Head of caudate nucleus (tissue), 42 donors: ENCODE measurements around the gene CFAP141.

Source experiments
- DNase-seq, 42 donors: peaks; one replicate each; pipeline versions ENCODE4 v3.0.0 to v3.0.0-alpha.2; 2020 to 2021; ENCODE audit warnings: mixed read lengths in 7 of 42
- intact Hi-C: fragments of 100-400 bp; cut with DNase I; formaldehyde crosslinking; loops from one replicate; pipeline ENCODE4 v1.15.0; 2022

CFAP141 gene

DNA sequence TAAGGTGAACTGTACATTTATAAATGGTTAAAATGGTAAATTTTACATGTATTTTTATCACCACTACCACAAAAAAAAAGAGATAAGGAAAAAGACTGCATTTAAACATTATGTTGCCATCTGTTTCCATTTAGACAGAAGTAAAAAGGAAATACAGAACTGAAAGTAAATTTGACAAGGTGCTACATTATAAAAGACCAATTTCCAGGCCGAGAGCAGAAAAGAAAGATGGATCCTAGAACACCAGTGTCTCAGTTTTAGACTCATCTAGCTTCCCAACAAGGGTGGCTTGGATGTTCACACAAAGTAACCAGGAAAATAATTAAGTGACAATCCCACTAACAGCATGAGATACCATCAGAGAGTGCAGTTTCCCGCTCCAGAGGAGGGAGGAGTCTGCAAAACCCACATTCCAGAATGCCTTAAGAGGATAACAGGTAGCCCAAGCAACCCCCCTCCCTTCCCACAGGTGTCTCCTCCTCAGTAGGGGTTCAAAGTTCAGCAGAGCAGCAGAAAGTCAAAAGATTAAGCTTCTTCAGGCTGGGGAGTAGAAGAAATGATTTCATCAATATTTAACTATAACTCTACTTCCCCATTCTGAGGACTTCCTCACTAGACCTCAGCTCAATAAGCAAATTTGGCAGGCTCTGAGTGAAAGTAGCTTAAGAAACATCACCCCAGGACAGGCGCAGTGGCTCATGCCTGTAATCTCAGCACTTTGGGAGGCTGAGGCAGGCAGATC lies 26.0 kb downstream of the CFAP141 start:
- DNase-seq: no peak
- intact Hi-C loops: loop anchor here (5.0 kb wide), 1 partner anchor 42 kb away; the partner anchor contains the start of gene UBAP2L

DNA sequence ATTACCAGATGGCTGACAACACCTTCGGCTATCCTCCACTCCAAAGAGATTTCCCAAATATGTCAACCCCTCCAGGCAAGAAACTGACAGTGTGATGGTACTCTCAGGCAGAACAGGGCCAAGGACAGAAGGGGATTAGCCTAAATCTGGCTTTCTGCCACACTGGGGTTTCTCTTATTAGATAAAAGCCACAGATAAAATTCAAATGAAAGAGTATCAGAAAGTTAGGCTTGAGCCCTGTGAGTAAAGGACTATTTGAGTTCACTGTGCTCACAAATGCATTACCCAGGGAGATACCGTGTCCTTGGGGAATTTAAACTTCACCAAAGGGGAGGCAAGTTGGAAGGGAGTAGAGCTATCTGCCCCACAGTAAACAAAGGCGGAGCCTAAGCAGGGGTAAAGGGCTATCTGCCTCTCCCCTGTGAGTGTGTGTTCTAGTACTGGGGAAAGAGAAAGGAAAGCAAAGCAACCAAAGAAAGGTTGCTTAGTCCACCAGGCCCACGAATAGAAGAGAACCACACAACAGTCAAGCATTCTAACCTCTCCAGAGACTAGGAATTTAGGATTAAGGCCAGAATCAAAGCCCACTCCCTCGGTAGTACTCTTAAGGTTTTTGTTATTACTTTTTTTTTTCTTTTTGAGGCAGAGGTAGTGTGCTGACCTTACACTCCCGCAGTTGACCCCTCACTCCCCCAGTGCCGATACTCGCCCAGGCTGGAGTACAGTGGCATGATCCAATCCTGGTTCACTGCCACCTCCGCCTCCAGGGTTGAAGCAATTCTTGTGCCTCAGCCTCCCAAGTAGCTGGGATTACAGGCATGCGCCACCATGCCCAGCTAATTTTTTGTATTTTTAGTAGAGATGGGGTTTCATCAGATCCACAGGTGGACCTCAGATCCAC lies 27.0 kb downstream of the CFAP141 start:
- intact Hi-C loops: no loop called here
- DNase-seq: no peak

DNA sequence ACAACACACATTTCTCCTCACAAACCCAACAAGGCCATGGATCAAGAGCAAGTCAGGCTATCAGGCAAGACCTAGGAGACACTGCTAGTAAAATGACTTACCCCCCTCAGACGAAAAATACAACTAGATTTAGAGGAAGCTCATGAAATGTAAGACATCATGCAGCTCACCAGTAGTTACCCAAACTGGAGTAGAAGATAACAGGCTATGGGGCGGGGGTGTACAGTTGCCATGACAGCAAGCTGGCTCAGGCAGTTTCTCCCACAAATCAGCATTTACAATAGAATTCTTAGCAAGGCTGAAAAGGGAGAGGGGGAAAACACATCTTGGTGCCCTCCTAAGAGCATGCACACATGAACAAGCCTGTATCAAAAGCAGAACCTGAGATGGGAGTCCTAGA lies 28.1 kb downstream of the CFAP141 start:
- peak; percentile 17 to 93 (median 68) for DNase-seq
- intact Hi-C loops: no loop called here

DNA sequence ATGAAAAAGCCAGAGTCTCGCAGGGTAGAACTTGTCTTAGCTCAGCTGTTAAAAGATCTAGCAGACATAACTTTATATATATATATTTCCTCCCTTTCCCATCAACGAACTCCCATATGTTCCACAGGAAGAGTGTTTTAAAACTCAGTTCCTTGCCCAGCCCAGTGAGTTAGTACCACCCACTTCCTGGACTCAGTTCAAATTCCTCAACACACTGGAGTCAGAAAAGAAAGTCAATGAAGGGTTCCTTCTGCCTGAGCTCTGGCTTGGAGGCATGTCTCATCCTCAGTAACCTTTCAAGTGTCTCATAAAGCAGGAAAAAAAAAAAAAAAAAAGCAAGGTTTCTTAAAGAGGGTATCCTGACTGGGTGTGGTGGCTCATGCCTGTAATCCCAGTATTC lies 29.8 kb downstream of the CFAP141 start:
- peak in 2 of 42 donors; percentile 13 to 43 for DNase-seq
- intact Hi-C loops: no loop called here

DNA sequence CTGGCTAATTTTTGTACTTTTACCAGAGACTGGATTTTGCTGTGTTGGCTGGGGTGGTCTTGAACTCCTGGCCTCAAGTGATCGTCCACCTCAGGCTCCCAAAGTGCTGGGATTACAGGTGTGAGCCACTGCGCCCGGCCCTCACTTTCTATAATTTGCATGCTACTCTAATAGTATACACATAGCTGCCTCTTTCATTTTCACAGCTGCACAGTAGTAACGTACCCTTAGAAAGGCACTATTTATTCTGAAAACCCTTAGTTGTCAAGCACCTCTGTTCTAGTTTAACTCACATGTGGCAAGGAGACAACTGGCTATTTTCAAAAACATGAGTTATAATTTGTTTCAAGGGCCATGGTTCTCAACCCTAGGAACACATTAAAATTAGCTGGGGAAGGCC lies 31.5 kb downstream of the CFAP141 start:
- DNase-seq: no peak
- intact Hi-C loops: no loop called here

DNA sequence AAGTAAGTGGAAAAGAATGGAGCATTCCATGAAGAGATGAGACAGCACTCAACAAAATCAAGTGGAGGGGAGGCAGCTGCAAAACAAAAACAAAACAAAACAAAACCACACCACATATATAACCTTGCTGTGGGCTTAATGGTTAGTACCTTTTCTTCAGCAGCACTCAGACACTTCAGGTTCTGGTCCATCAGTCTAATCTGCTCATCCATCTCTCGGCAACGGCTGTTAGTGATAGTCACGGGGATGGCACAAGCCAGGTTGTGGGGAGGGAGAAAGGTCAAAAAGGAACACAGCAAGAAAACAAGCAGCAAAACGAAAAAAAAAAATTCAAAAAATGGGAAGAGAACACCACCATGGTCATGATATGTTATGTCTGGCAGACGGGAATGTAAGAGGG lies 34.3 kb downstream of the CFAP141 start:
- intact Hi-C loops: no loop called here
- no peak for DNase-seq

DNA sequence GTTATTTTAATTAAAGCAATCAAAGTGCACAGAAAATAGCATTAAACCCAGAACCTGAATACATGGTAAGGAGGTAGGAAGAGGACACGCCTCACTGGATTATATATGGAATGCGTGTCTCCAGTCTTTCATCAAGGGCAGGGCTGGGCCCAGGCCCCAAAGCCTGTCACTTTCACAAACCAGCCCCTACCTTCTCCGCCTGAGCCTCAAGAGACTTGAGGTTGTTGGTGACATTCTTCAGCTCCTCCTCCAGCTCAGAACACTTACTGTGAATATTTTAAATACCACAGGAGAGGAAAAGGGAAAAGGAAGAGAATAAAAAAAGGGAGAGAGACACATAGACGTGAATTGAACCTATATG lies 34.9 kb downstream of the CFAP141 start:
- DNase-seq: no peak
- intact Hi-C loops: no loop called here

DNA sequence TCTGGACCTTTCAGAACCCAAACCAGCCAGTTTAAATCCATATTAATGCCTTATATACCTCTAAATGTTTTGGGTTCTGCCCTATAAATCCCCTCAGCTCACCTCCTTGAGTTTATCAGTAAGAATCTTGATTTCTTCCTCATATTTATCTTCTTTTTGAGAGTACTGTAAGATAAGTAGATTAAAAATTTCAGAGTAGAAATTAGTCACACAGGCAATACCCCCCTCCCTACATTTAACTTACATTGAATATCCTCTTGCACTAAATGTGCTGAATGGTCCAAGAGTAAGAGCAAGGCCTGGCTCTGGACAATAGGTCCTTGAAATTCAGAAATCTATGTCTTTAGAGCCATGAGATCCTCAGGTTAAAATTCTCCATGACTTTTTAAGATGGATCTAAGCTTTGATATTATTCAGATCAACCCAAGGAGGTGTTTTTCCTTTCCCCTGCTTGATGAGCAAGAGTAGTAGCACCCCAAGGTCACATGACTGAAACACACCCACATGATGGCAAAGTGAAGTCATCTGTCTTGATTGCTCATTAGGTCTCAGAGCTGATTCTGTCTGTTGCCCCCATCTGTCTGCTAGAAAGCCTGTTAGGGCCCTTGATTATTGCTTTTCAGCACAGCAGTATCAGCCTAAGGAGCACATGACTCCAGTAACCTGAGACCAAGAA lies 35.4 kb downstream of the CFAP141 start:
- DNase-seq: peak in 38 of 42 donors; percentile 14 to 86 (median 62)
- intact Hi-C loops: no loop called here

DNA sequence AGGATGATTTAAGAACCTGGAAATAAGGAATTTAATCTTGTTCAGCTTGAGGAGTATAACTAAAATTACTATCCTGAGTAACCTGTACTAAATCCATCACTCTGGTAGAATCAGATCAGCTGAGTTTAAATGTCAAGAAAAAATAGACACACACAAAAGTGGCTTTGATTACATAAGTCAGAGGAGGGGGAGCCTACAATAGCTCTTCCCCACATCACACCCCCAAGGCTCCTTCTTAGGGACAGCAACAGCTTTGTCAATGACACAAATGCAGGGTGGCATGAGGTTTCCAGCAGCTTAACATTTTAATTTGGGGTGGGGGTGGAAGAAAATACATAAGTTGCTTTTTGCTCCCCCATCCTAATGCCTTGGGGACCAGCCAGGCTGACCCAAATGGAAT lies 38.7 kb downstream of the CFAP141 start:
- peak in 15 of 42 donors; percentile 27 to 78 (median 46) for DNase-seq
- intact Hi-C loops: no loop called here

DNA sequence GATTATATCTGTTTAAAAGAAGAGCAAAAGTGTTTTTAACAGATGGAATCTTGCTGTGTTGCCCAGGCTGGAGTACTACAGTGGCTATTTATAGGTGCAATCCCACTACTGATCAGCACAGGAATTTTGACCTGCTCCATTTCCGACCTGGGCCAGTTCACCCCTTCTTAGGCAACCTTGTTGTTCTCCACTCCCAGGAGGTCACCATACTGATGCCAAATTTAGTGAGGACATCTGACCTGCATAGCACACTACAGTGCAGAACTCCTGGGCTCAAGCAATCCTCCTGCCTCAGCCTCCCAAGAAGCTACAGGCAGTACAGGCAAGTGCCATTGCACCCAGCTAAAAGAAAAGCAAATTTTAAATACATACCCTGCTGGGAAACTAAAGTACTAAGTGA lies 39.9 kb downstream of the CFAP141 start:
- intact Hi-C loops: no loop called here
- no peak for DNase-seq

DNA sequence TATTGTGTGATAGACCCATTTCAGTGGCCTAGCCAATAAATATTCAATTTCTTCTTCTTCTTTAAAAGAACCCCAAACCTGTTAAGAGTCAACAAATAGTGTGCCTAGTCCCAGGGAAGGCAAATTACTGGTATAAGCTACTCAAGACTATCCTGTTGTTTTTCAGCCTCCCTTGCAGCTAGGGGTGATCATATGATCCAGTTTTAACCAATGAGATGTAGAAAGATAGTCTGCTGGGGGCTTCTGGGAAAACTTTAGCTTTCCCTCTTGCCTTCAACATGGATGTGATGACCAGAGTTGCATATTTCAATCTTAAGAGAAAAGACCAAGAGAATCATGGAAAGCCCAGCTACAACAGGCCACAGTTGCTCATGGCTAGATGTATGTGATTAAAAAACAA lies 46.6 kb downstream of the CFAP141 start:
- no peak for DNase-seq
- intact Hi-C loops: no loop called here

DNA sequence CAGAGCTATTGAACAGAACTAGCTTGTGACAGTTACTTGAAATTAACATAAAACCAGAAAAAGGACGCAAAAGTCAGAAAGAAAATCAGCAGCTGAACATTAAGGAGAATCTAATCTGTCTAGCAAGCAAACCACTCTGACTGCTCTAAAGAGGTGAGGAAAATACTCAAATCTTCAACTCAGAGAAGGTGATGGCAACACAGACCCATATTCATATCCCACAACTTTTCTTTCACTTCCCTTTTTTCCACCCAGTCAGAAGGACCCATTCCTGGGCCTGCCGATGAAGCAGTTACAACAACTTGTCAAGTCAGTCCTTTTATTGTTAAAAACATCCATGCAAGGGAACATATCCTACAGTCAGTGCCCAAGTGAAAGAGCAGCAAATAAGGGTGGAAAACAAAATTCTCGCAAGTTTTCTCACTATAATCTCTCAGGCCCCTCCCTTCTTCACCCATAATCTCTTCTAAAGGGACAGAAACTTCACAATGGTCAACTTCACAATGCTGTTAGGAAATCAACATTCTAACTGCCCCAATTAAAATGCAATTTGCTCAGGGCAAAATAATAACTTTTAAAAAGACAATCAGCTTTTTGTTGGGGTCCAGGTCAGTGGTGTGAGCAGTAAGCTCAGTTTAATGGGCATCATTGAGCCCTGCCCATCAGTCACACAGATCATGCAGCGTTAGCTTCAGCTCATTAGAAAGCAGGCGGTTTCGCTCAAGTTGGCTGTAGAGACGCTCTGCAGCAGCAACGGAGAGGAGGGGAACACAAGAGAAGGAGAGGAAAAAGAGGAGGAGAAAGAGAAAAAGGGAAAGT lies 47.6 kb downstream of the CFAP141 start:
- no peak for DNase-seq
- intact Hi-C loops: no loop called here

DNA sequence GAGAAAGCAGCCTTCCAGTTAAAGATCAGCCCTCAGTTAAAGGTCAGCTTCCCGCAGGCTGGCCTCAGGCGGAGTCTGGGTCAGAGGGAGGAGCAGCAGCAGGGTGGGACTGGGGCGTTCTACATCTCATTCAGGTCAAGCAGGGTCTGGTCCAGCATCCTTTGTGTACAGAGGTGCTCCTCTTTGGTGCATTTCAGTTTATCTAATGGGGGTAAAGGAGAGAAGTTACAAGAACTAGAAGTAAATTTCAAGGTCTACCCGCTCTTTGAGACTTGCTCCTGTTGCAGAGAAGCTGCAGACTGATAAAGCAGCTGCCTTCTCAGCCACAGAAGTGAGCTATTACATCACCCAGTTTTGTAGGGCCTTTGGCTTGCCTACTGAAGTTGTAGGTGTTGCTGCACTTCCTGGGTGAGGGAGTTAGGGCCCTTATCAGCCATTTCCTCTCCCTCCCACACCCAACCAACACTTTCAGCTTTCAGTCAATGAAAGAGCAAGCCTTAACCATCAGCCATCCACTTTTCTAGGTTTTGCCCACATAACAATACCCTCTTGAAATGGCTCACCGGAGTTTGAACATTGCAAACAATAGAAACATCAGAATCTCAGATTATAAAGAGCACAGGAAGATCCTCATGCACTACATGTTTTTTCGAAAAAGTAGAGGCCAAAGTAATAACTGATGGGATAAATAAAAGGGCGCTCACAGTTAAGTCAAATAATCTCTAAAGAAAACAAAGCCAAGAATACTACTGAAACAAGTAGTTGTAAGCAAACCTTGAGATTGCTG lies 48.4 kb downstream of the CFAP141 start:
- intact Hi-C loops: no loop called here
- peak in 24 of 42 donors; percentile 7 to 79 (median 42) for DNase-seq

DNA sequence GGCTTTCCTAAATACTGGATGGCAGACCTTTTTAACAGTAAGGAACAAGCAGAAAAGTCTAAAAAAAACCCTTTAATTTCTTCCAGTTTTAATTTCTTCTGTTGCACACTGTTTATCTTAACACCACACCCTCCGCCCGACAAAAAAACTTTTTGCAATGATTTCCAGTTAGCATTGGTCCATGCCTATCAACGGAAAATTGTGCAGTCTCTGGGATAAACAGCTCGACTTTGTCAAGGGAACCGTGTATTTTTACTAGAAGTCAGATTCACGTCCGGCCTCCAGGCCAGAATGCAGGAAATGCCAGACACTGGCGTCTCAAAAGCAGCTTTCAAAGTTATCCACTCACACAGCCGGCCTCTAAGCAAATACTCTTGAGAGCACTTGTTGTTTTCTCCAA lies 50.9 kb downstream of the CFAP141 start:
- intact Hi-C loops: no loop called here
- peak in 1 of 42 donors; percentile 40 for DNase-seq

DNA sequence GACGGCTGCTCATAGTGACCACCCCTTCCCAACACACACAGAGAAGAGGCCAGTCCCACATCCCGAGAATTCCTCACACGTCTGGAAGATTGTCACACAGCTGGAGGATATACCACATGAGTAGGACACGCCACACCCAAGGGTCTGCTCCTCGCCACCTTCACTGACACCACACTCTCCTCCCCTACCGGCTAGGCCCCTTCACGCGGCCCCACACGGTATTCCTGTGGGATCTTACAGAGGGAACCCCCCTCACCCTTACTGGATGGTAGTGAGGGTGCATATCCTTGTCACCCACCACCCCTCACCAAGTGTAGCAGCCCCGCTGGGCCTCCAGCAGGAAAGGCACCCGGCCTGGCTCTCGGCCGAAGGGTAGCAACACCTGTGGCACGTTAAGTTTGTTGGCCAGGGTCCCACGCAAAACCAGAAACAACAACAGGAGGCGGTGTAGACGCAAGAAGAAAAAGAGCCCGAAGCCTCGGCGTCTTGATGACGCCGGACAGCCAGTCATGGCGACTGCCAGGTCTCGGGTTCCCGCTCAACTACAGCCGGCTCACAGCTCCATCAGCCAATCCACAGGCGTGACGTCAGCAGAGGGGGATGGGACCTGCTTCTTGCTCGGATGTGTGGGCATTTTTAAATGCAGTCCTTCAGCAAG lies 51.5 kb downstream of the CFAP141 start, which contains the start of gene NUP210L:
TSS of gene NUP210L (minus strand) at position 540 of the 658 bp plus-strand sequence.
- DNase-seq: peak in 3 of 42 donors; percentile 39 to 89 (median 86)
- intact Hi-C loops: no loop called here

DNA sequence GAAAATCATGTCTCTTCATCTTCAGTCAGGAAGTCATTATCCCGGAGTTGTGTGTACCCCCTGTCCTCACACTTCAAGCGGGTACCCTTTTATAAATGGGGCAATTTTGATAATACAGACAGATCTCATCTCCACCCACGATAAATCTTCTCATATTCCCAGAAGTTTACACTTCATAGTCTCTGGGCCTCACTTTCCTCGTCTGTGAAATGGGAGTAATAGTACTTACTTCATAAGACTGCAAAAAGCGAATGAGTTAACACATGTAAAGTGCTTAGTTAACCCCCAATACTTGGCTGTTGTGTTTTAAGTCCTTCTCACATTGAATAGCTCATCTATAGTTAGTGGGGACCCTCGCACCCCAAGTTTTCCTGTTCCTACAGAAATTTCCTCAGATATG lies 52.1 kb downstream of the CFAP141 start:
- DNase-seq: no peak
- intact Hi-C loops: no loop called here

DNA sequence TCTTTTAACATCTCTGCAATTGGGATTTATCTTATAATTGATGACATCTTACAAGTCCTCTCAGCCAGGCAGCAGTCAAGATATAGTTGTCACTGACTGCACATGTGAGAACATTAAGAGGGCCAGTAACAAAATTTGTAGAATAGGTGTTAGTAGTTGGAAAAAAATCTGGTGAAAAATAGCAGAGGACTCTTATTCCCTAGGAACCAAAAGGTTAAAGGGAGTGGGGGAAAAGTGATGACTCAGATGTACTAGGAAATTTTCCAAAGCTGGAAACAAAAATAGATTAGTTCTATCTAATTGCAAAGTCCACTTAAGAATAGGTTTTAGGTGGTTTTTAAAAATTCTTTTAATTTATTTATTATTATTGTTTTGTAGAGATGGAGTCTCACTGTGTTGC lies 54.8 kb downstream of the CFAP141 start:
- no peak for DNase-seq
- intact Hi-C loops: no loop called here
